Right lobe of liver (tissue), 4 donors: Measurements from ENCODE around the gene CFAP157.

Experiments used
- CTCF ChIP-seq, 4 donors: fragments of 200-600 bp in 3 of 4; fragments of 450-650 bp in 1 of 4; IDR thresholded peaks; one replicate each; pipeline versions ENCODE4 v1.5.1 to v1.8.0; 2016 to 2022; ENCODE audit warnings: antibody characterized with exemption in 4 of 4, mild to moderate bottlenecking in 2 of 4
- POLR2A ChIP-seq: fragments of 450-650 bp; IDR thresholded peaks from one replicate; pipeline ENCODE4 v1.6.1; 2017; ENCODE audit warnings: antibody characterized with exemption, mild to moderate bottlenecking
- donor health status: DM: no; HTN: no; CAD: no.
- donor health status: DM: no; HTN: no; CAD: no.
- donor health status: DM: no; HTN: yes; CAD: no.

- TF ChIP-seq CTCF (IDR thresholded peaks at IDR 0.05) (no peak), POLR2A (no peak)
Measured at GRCh38 chr9:127756233-127756632, 49.4 kb downstream of the CFAP157 start.
